HEK293T (cell line): ENCODE data around the gene TXNRD1.
A peak's percentile ranks its signal among the peaks of the same experiment; 100 is the strongest.

Experiments
- CTCF ChIA-PET: fragments of 350-600 bp; formaldehyde crosslinking; extraction: SDS; loops from one replicate; lab custom pipeline; 2021; ENCODE audit warnings: antibody characterized with exemption, inconsistent platforms; lab: Yijun Ruan, JAX
- POLR2A ChIA-PET: fragments of 350-600 bp; formaldehyde crosslinking; extraction: SDS; loops from one replicate; lab custom pipeline; 2020; ENCODE audit warnings: antibody characterized with exemption, inconsistent platforms; lab: Yijun Ruan, JAX
- DNase-seq: peaks from one replicate; pipeline ENCODE4 v3.0.0; 2012; ENCODE audit warnings: mixed read lengths; ENCODE audit errors: extremely low spot score
- ARNT ChIP-seq: fragments of 450-650 bp; IDR thresholded peaks from 2 replicates; pipeline ENCODE4 v1.6.1; 2017; ENCODE audit warnings: mild to moderate bottlenecking
- BHLHE40 ChIP-seq: fragments of 450-650 bp; IDR thresholded peaks from 2 replicates; pipeline ENCODE4 v1.6.1; 2016; ENCODE audit warnings: mild to moderate bottlenecking, moderate library complexity, borderline replicate concordance
- CTBP1 ChIP-seq: fragments of 450-650 bp; IDR thresholded peaks from 2 replicates; pipeline ENCODE4 v1.6.1; 2016; ENCODE audit warnings: borderline replicate concordance
- ELF4 ChIP-seq: fragments of 450-650 bp; IDR thresholded peaks from 2 replicates; pipeline ENCODE4 v1.6.1; 2017; ENCODE audit warnings: antibody characterized with exemption
- FOXA1 ChIP-seq: fragments of 450-650 bp; IDR thresholded peaks from 2 replicates; pipeline ENCODE4 v1.6.1; 2016; ENCODE audit warnings: mild to moderate bottlenecking
- FOXK2 ChIP-seq: fragments of 450-650 bp; IDR thresholded peaks from 2 replicates; pipeline ENCODE4 v1.6.1; 2016; ENCODE audit warnings: mild to moderate bottlenecking
- FOXM1 ChIP-seq: fragments of 450-650 bp; IDR thresholded peaks from 2 replicates; pipeline ENCODE4 v1.6.1; 2017; ENCODE audit warnings: mild to moderate bottlenecking, borderline replicate concordance
- HDGF ChIP-seq: fragments of 450-650 bp; IDR thresholded peaks from 2 replicates; pipeline ENCODE4 v1.6.1; 2017; ENCODE audit warnings: antibody characterized with exemption, borderline replicate concordance
- L3MBTL2 ChIP-seq: fragments of 450-650 bp; conservative IDR thresholded peaks from 2 replicates; pipeline ENCODE4 v1.6.1; 2016; ENCODE audit warnings: mild to moderate bottlenecking
- LEF1 ChIP-seq: fragments of 450-650 bp; IDR thresholded peaks from 2 replicates; pipeline ENCODE4 v1.6.1; 2017; ENCODE audit warnings: mild to moderate bottlenecking, borderline replicate concordance
- NFRKB ChIP-seq: fragments of 450-650 bp; IDR thresholded peaks from 2 replicates; pipeline ENCODE4 v1.6.1; 2016; ENCODE audit warnings: mild to moderate bottlenecking, moderate library complexity
- PKNOX1 ChIP-seq: fragments of 450-650 bp; IDR thresholded peaks from 2 replicates; pipeline ENCODE4 v1.6.1; 2016
- SP1 ChIP-seq: fragments of 450-650 bp; IDR thresholded peaks from 2 replicates; pipeline ENCODE4 v1.6.1; 2017
- SUZ12 ChIP-seq: fragments of 450-650 bp; IDR thresholded peaks from 2 replicates; pipeline ENCODE4 v1.6.1; 2016; ENCODE audit warnings: mild to moderate bottlenecking
- TARDBP ChIP-seq: fragments of 450-650 bp; IDR thresholded peaks from 2 replicates; pipeline ENCODE4 v1.6.1; 2016
- ZNF384 ChIP-seq: fragments of 450-650 bp; IDR thresholded peaks from 2 replicates; pipeline ENCODE4 v1.6.1; 2016

The TXNRD1 gene

GRCh38 chr12:104282109-104282508 is 66.5 kb downstream of the TXNRD1 start:
- ChIA-PET CTCF (no interaction called here), POLR2A (no interaction called here)
- DNase-seq: no peak
- TF ChIP-seq ARNT (no peak), ELF4 (no peak), SP1 (no peak), FOXA1 (no peak), PKNOX1 (0 out of 2 replicates have a peak, but pooled peaks have one; percentile 13)

- TF ChIP-seq FOXM1: no peak
- TF ChIP-seq ELF4: no peak
- TF ChIP-seq SP1: no peak
- TF ChIP-seq L3MBTL2: no peak
- DNase-seq: no peak
- ChIA-PET CTCF (no interaction called here), POLR2A (interaction anchor here (1.6 to 3.6 kb wide), 4 partner anchors 10 to 148 kb away, joined by 7 to 22 read pairs (median 10); partner anchors contain the start of gene NFYB)
Measured at GRCh38 chr12:104285740-104286515, 70.3 kb downstream of the TXNRD1 start.

DNA sequence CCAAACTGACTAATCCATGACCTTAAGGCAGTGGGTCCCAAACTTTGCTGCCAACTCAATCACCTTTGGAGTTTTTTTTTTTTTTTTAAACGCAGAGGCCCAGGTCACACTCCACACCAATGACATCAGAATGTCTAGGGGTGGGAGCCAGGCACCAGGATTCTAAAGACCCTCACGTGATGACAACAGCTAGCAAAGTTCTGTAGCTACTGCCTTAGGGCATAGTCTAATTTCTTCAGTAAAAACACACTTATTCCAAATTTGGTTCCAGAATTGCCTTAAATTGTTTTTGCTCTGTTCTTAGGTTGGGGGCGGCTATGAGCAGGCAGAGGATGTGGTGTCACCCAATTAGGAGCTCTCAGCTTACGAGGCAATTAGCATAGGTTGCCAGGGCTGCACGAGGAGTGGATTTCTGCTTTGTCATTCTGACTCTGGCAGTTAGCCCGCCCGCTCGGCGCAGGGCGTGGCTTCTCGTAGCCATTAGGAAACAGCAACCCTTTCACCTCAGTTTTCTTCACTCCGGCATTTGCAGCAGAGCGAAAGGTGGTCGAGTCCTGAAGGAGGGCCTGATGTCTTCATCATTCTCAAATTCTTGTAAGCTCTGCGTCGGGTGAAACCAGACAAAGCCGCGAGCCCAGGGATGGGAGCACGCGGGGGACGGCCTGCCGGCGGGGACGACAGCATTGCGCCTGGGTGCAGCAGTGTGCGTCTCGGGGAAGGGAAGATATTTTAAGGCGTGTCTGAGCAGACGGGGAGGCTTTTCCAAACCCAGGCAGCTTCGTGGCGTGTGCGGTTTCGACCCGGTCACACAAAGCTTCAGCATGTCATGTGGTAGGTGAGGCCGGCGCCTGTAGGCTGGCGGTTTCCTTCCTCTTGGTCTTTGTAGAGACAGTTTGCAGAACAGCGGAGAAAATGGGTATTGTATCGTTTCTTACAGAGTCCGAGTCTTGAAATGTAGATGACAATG is 71.2 kb downstream of the TXNRD1 start:
- POLR2A ChIA-PET: interaction anchor here (0.8 to 3.6 kb wide), 9 partner anchors 9 to 149 kb away, joined by 3 to 22 read pairs (median 6); partner anchors contain the start of genes EID3 and NFYB
- CTCF ChIA-PET: no interaction called here
- DNase-seq: peak; percentile 81
- TF ChIP-seq SUZ12: no peak
- TF ChIP-seq FOXA1: no peak
- peak; percentile 91 for TF ChIP-seq ZNF384
- peak; percentile 48; the same call in 1 of the 2 replicates for TF ChIP-seq FOXK2
- no peak for TF ChIP-seq NFRKB
- TF ChIP-seq TARDBP: no peak
- TF ChIP-seq PKNOX1: peak; percentile 94
- TF ChIP-seq BHLHE40: no peak
- peak; percentile 75 for TF ChIP-seq L3MBTL2
- no peak for TF ChIP-seq LEF1
- no peak for TF ChIP-seq ELF4
- no peak for TF ChIP-seq HDGF
- TF ChIP-seq CTBP1: no peak

GRCh38 chr12:104288635-104289274 is 73.2 kb downstream of the TXNRD1 start:
- ChIA-PET CTCF (interaction anchor here (0.8 kb wide), 1 partner anchor 111 kb away, joined by 3 read pairs; no protein-coding TSS in a partner anchor), POLR2A (interaction anchor here (1.2 to 3.6 kb wide), 8 partner anchors 12 to 151 kb away, joined by 3 to 22 read pairs (median 8); partner anchors contain the start of genes EID3 and NFYB)
- peak; percentile 86 for DNase-seq
- TF ChIP-seq NFRKB (no peak), SUZ12 (no peak), HDGF (no peak), FOXK2 (peak; percentile 46; the same call in 1 of the 2 replicates), TARDBP (peak; percentile 46; the same call in 1 of the 2 replicates), FOXA1 (no peak), LEF1 (no peak), L3MBTL2 (peak; percentile 94)

- TF ChIP-seq FOXM1 (no peak), NFRKB (no peak), ZNF384 (no peak)
- ChIA-PET POLR2A (no interaction called here), CTCF (no interaction called here)
- DNase-seq: no peak
Measured at GRCh38 chr12:104290320-104290719, 74.7 kb downstream of the TXNRD1 start.

DNA sequence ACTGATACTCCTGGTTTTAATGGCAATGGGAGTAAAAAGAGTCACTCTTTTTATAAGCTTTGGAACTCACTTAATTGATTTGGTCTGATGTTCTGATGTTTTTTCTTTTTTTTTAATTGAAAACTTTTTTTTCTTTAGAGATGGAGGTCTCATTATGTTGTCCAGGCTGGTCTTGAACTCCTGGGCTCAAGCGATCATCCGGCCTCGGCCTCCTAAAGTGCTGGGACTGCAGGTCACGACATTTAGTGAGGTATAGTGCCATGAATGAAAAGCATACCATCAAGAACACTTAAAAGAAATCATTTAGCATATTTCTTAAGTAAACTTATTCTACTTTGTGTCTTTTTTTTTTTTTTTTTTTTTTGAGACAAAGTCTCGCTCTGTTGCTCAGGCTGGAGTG is 75.3 kb downstream of the TXNRD1 start:
- ChIA-PET CTCF (no interaction called here), POLR2A (no interaction called here)
- DNase-seq: no peak
- no peak for TF ChIP-seq LEF1
- TF ChIP-seq BHLHE40: no peak
- no peak for TF ChIP-seq FOXM1
- TF ChIP-seq PKNOX1: no peak
- no peak for TF ChIP-seq TARDBP
- no peak for TF ChIP-seq ZNF384
- no peak for TF ChIP-seq CTBP1
- no peak for TF ChIP-seq FOXA1
- TF ChIP-seq SUZ12: no peak
- TF ChIP-seq HDGF: no peak
- TF ChIP-seq L3MBTL2: no peak
